ENCODE data around the gene PDZRN3.

GRCh38 chr3:73431183-73431900 is 193.4 kb downstream of the PDZRN3 start:
- TF ChIP-seq POLR2AphosphoS5 (IDR thresholded peaks at IDR 0.05; ENCODE audit: low read depth, low read length), result no peak
- TF ChIP-seq REST (IDR thresholded peaks at IDR 0.05; ENCODE audit: insufficient read depth in 1 of 2, low read depth in 2 of 2, low read length in 2 of 2), result no peak
